ENCODE measurements around the gene KIAA0513.
A peak's percentile ranks its signal among the peaks of the same experiment; 100 is the strongest.
"Not testable (repeated sequence)": the region's sequence is repeated elsewhere in the genome, so short reads cannot be mapped to it uniquely, and the experiment has no call there.

Gene KIAA0513

GRCh38 chr16:85028685-85029407 is 1.3 kb downstream of the KIAA0513 start:
- DNase-seq (ENCODE audit: low spot score), result no peak

GRCh38 chr16:85029408-85029784 is 1.8 kb downstream of the KIAA0513 start:
- no peak for DNase-seq (ENCODE audit: low spot score)

GRCh38 chr16:85029981-85030401 is 2.4 kb downstream of the KIAA0513 start:
- no peak for DNase-seq (ENCODE audit: low spot score)

DNA sequence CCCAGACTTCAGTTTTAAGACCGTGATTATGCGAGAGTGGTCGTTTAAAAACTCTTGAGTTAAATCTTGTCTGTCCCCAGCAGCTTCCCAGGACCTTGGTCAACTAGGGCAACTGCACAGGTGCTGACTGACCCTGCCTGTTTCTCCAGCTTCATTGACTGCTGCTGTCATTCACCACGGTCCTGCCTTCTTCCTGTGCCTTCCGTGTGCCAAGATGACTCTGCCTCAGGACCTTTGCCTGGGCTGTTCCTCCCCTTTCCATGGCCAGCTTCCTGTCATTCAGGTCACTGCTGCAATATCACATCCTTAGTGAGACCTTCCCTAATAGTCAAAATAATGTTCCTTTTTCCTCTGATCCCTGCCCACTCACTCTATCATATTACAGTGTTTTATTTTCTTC is 3.9 kb downstream of the KIAA0513 start:
- DNase-seq (ENCODE audit: low spot score), result no peak

GRCh38 chr16:85032187-85032586 is 4.6 kb downstream of the KIAA0513 start:
- DNase-seq (ENCODE audit: low spot score), result not testable (repeated sequence)

DNA sequence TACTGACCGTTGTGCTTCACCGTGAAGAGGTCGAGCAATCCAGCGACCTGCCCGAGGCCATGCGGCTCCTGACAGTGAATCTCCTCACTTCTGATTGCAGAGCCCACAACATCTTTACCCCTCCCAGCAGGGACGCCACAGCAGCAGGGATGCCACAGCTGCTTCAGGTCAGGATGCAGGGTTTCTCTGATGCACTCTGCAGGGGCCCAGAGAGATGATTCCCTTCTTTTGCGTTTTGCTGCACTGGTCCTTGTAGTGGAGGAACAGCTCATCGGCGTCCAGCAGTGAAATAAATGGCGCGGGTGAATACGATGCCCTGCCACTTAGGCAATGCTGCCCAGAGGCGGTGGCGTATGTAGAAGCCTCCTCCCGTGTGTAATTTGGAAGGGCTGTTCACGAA is 5.6 kb downstream of the KIAA0513 start:
- no peak for DNase-seq (ENCODE audit: low spot score)

DNA sequence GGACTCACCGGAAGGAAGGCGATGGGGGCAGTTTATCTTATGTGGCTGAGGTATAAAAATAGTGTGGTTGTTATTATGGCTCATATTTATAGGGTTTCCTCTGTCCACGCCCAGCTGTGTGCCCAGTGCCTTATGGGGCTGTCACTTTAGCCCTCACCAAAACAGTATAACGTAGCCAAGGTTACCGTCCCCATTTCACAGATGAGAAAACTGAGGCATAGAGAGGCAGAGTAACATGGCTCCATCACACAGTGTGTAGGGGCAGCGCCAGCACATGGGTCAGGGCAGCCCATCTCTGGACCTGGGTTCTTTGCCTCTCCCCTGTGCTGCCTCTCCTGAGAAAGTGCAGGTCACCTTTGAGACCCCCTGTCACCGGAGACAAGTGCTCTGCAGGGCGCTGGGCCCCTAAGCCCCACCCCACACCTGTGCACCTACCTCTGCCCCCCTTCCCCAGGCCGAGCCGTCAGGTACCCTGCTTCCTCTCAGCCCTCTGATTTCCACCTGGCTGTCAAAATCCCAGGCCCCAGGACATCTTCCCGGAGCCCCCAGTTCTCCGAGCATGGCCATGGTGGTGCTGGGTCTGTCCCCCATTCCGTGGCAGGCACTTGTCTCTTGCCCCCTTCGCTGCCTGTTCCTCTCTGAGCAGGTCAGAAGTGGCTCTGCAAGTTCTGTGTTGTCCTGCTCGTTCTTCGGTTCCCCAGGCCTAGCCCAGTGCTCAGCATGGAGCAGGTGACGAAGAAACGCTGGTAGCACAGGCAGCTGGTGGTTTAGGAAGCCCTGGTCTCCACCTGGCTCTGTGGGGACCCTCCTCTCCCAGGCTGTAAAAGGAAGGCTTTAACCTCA is 7.2 kb downstream of the KIAA0513 start:
- DNase-seq (ENCODE audit: low spot score), result no peak

DNA sequence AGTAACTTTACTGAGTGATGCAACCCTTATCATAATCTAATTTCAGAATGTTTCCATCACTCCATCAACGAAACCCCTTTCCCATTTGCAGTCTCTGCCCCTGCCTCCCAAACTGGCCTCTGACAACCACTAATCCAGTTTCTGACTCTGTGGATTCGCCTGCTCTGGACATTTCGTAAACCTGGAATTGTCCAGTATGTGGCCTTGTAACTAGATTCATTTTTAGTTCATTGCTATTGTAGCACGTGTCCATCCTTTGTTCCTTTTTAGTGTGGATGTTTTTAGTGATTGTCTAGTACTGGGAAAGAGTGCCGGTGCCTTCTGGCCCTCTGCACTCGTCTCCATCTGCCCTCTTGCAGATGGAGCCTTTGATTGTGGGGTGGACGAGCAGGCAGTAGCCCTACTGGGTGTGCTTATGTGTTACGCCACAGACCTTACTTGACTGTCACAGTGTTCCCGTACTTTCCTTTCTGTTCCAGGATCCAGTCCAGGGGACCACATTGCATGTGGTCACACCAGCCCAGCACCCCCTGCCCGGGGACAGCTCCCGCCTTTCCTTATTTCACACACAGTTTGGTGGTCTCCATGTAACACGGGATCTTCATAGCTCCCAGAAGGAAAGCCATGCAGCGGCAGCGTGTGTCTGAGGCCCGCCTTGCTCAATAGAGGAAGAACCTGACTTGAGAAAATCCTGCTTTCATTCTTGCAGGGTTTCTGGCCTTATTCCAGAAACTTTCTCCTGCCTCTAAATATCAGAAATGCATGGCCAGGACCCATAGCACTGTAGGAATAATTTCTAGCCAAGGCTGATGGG is 8.8 kb downstream of the KIAA0513 start:
- DNase-seq (ENCODE audit: low spot score), result no peak

- no peak for DNase-seq (ENCODE audit: low spot score)
Observed at GRCh38 chr16:85037050-85037410, 9.4 kb downstream of the KIAA0513 start.

- no peak for DNase-seq (ENCODE audit: low spot score)
Observed at GRCh38 chr16:85037721-85038120, 10.1 kb downstream of the KIAA0513 start.

DNA sequence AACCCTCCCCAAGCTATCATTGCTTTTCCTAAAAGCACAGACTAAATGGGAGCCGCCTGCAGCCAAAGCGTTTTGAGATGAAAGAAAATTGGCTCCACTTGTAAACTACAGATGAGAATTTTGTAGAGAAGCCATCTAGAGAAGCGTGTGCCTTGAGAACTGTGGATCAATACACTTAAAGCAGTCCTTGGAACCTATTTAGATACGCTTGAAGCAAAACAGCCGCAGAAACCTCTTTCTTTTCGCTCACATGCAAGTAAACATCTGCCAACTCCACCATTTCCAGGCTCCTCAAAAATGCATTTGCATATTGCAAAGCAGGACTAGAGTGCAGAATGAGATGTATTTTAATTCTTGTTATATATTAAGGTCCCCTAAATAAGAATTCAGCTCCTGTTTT is 13.1 kb downstream of the KIAA0513 start:
- DNase-seq (ENCODE audit: low spot score), result no peak

- peak; percentile 14 for DNase-seq (ENCODE audit: low spot score)
Observed at GRCh38 chr16:85041219-85042166, 13.9 kb downstream of the KIAA0513 start.

GRCh38 chr16:85042167-85042526 is 14.6 kb downstream of the KIAA0513 start:
- DNase-seq (ENCODE audit: low spot score), result no peak

DNA sequence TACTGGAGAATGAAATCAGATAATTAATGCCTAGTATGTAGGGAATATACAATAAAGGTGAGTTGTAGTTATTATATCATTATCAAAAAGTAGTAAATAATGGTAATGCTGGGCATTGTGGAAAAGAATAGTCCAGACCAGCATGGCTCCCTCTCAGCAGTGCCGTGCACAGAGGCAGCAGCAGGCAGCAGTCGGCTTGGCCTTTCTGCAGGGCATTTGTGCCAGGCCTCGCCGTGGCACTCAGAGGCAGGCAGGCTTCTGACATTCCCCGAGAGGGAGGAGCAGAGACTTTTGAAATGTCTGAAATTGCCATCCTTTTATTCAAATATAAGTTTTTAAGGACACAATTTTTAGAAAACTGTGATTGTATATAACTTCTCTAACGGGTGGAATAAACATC is 15.0 kb downstream of the KIAA0513 start:
- DNase-seq (ENCODE audit: low spot score), result peak; percentile 21

DNA sequence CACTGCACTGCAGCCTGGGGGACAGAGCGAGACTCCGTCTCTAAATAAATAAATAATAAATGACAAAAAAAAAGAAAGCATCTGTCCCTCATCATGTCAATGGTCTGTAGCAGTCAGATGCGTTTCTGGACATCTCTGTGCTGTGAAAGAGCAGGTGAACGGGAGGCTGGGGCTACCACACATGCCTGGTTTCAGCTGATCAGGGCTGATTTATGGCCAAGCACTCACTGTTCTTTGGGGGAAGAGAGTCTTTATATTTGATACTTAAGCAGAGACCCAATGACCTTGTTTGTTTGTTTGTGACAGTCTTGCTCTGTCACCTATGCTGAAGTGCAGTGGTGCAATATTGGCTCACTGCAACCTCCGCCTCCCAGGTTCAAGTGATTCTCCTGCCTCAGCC is 17.5 kb downstream of the KIAA0513 start:
- DNase-seq (ENCODE audit: low spot score), result no peak

GRCh38 chr16:85045641-85046471 is 18.3 kb downstream of the KIAA0513 start:
- no peak for DNase-seq (ENCODE audit: low spot score)

DNA sequence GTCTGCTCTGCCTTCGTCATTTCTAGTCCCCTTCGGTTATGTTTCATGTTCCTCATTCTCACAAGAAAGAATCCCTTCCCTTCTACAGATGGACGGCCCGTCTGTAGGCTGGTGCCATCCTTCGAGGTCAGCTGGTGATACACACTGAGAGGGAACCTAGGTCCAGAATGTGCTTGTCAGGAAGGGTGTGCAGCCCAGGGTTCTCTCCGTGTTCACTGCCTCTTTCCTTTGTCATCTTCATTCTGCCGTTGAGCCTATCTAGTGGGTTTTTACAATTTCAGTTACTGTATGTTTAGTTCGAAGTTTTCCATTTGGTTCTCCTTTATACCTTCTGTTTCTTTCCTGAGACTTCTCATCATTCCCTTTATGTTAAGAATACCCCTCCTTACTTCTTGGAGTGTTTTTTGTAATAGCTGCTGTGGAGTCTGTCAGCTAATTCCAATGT is 18.9 kb downstream of the KIAA0513 start:
- DNase-seq (ENCODE audit: low spot score), result peak; percentile 72

GRCh38 chr16:85046931-85047866 is 19.6 kb downstream of the KIAA0513 start:
- no peak for DNase-seq (ENCODE audit: low spot score)

GRCh38 chr16:85047867-85048455 is 20.4 kb downstream of the KIAA0513 start:
- no peak for DNase-seq (ENCODE audit: low spot score)

All from Ammon's horn (tissue), 1 donor.